Heart left ventricle (tissue), 16 donors: ENCODE measurements around the gene DTX1. TPM values are rescaled to one million over a fixed set of nuclear protein-coding genes. Genes with fewer than 3 reads are reported as not detected.

Experiments used
- ATAC-seq, 4 donors: fragments of 200-7000 bp; cut with Tn5 transposase; one replicate each; pipeline ENCODE4 v1.9.1; 2020 to 2022; ENCODE audit warnings: moderate library complexity in 4 of 4, mild to moderate bottlenecking in 3 of 4, moderate number of reproducible peaks in 1 of 4
- DNase-seq, 5 donors: peaks; one replicate each; pipeline ENCODE4 v3.0.0-alpha.2; 2020
- H3K27ac ChIP-seq, 12 donors: fragments of 200-600 bp; sonication (generic) in 4 of 12; one replicate each; pipeline versions ENCODE4 v1.5.0 to v1.8.0; 2016 to 2022; ENCODE audit warnings: mild to moderate bottlenecking in 2 of 12
- H3K27me3 ChIP-seq, 9 donors: fragments of 200-600 bp; sonication (generic) in 2 of 9; one replicate each; pipeline versions ENCODE4 v1.5.1 to v1.8.0; 2016 to 2022; ENCODE audit warnings: mild to moderate bottlenecking in 3 of 9
- H3K36me3 ChIP-seq, 9 donors: fragments of 200-600 bp; sonication (generic) in 2 of 9; one replicate each; pipeline versions ENCODE4 v1.5.0 to v1.8.0; 2018 to 2022; ENCODE audit warnings: mild to moderate bottlenecking in 2 of 9
- H3K4me1 ChIP-seq, 12 donors: fragments of 200-600 bp; sonication (generic) in 4 of 12; one replicate each; pipeline versions ENCODE4 v1.5.0 to v1.8.0; 2016 to 2022; ENCODE audit warnings: mild to moderate bottlenecking in 3 of 12
- H3K4me3 ChIP-seq, 12 donors: fragments of 200-600 bp; sonication (generic) in 4 of 12; one replicate each; pipeline versions ENCODE4 v1.5.0 to v1.8.0; 2017 to 2022; ENCODE audit warnings: mild to moderate bottlenecking in 9 of 12, moderate library complexity in 4 of 12
- H3K9me3 ChIP-seq, 12 donors: fragments of 200-600 bp; sonication (generic) in 4 of 12; one replicate each; pipeline versions ENCODE4 v1.5.0 to v1.8.0; 2016 to 2022; ENCODE audit warnings: mild to moderate bottlenecking in 1 of 12
- POLR2A ChIP-seq, 2 donors: fragments of 450-650 bp; IDR thresholded peaks; one replicate each; pipeline ENCODE4 v1.6.1; 2017; ENCODE audit warnings: antibody characterized with exemption in 2 of 2, mild to moderate bottlenecking in 2 of 2, moderate library complexity in 2 of 2
- WGBS, 4 donors: extraction: QIAGEN DNeasy Blood & Tissue Kit in 2 of 4; methylation state at CpG; one replicate each; pipeline versions ENCODE4 v1.1.5 to v1.1.7; 2013 to 2018; 5-methylcytosine and 5-hydroxymethylcytosine counted together
- intact Hi-C, 10 donors: fragments of 100-400 bp; cut with DNase I; formaldehyde crosslinking; loops; one replicate each; pipeline versions ENCODE4 v1.11.1 to v1.14.2; 2022
- polyA plus RNA-seq, 2 donors: library from polyadenylated mRNA; stranded (reverse); fragments of 200-250 nt; gene quantifications; one replicate each; pipeline ENCODE4 v1.2.3, GENCODE V29; 2013
- total RNA-seq, 9 donors: library from RNA; depleted of rRNA in 2 of 9; stranded (reverse); fragments of >200 nt in 2 of 9; fragmentation: NEBNext Ultra II Directional in 3 of 9; extraction: Animal tissue kit (Norgen Biotek cat#: 25700) in 3 of 9; gene quantifications; one replicate each; pipeline versions ENCODE4 v1.1.0 to v1.2.4, GENCODE V29; 2016 to 2023
- TF ChIP-seq, protein P1 (sequence below), 12 donors: fragments of 200-600 bp; sonication (generic) in 4 of 12; IDR thresholded peaks; one replicate each; pipeline versions ENCODE4 v1.5.0 to v1.8.0; 2018 to 2022; ENCODE audit warnings: antibody characterized with exemption in 12 of 12, mild to moderate bottlenecking in 5 of 12
- donor health status: ischemic (EF 13 %, LVEDD 7.1; RV severe dilation, severe dysfunction).
- donor health status: healthy with polysubstance abuse.
- donor health status: DM: no; HTN: yes; CAD: no.
- donor health status: DM: no; HTN: no; CAD: no.
- donor health status: ischemic (EF 25% LVEDD 6.9; RV normal size, moderate dysfunction).
- donor health status: ischemic (EF 25% LVEDD 5.7; RV mildly dilated, moderate dysfunction).
- donor health status: healthy.
- donor health status: DM: yes; HTN: yes; CAD: no.
- donor health status: ischemic (EF 35%, LVEDD 5.7; RV mildly dilated, moderate dysfunction).
- donor health status: nonischemic (EF 11% LVEDD 7.7; RV severe dilation, severe dysfunction).
- donor health status: DM: yes; HTN: yes; CAD: no.
- donor health status: PGD.
- donor health status: ischemic (EF 29% LVEDD 5.4; RV normal size, mild dysfunction).
- donor health status: nonischemic (EF 23%, LVEDD 6.1; RV moderate dilation, normal function).

DTX1 gene
- total and polyA plus RNA-seq, 11 donors: 0.50 to 3.2 (median 1.8) TPM

DNA sequence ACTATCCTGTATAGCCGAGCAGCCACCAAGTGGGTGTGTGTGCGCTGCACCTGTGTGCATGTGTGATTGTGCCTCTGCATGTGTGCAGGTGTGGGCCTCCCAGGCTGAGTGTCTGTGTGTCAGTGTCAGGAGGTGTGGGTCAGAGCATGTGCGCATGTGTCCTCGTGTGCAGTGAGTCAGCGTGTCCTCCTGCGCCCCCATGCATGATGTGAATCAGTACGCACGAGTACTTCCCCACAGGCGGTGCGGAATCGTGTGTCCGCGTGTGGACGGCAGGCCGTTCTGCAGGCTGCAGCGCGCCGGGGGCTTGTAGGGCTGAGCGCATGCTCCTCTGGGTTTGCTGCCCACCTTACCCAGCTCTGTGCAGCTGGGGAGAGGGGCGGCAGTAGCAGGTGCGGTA is 34.2 kb downstream of the DTX1 start:
- intact Hi-C loops: no loop called here
- TF ChIP-seq, protein P1, sequence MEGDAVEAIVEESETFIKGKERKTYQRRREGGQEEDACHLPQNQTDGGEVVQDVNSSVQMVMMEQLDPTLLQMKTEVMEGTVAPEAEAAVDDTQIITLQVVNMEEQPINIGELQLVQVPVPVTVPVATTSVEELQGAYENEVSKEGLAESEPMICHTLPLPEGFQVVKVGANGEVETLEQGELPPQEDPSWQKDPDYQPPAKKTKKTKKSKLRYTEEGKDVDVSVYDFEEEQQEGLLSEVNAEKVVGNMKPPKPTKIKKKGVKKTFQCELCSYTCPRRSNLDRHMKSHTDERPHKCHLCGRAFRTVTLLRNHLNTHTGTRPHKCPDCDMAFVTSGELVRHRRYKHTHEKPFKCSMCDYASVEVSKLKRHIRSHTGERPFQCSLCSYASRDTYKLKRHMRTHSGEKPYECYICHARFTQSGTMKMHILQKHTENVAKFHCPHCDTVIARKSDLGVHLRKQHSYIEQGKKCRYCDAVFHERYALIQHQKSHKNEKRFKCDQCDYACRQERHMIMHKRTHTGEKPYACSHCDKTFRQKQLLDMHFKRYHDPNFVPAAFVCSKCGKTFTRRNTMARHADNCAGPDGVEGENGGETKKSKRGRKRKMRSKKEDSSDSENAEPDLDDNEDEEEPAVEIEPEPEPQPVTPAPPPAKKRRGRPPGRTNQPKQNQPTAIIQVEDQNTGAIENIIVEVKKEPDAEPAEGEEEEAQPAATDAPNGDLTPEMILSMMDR (IDR thresholded peaks at IDR 0.05): no peak
- no peak for TF ChIP-seq POLR2A (IDR thresholded peaks at IDR 0.05)
- ATAC-seq: no peak

DNA sequence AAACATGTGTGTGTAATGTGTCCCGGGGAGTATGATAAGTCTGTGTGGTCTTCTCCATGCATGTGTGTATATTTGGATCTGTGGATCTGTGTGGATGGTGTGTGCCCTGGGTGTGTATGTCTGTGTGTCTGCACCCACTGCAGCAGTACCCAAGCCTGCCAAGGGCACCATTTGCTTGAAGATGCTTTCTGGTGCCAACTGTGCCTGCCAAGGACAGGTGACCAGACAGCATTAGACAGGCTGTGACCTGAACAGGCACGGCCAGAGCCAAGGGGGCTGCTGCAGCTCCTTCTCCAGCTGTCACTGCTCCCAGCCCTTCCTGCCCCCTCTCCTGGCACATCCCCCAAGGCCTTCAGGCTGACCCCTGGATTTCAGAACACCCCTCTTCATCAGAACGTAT is 35.0 kb downstream of the DTX1 start:
- ATAC-seq (no peak), DNase-seq (no peak)
- no peak overlapping the region for H3K27ac ChIP-seq
- no peaks in the 10 kb centered on the region for H3K9me3 ChIP-seq
- peaks cover 2 to 56% (median 19%) of the 10 kb centered on the region in 9 donors for H3K27me3 ChIP-seq
- H3K36me3 ChIP-seq: no peaks in the 10 kb centered on the region
- no peak overlapping the region for H3K4me3 ChIP-seq
- intact Hi-C loops: no loop called here
- peaks cover 0 to 10% (median 0%) of the 10 kb centered on the region in 12 donors for H3K4me1 ChIP-seq
- 57 to 75% (median 64%) methylated on average over 1 to 3 of the region's 3 CpGs for WGBS, 4 donors
- TF ChIP-seq, protein P1 (IDR thresholded peaks at IDR 0.05): no peak
- no peak for TF ChIP-seq POLR2A (IDR thresholded peaks at IDR 0.05)

More for the DNA sequence above, 34.2 kb downstream of the DTX1 start:
- Histone ChIP-seq H3K36me3 (no peaks in the 10 kb centered on the region), H3K9me3 (no peaks in the 10 kb centered on the region), H3K4me3 (no peak overlapping the region), H3K27me3 (peaks cover 2 to 56% (median 19%) of the 10 kb centered on the region in 9 donors), H3K27ac (no peak overlapping the region), H3K4me1 (peaks cover 0 to 10% (median 0%) of the 10 kb centered on the region in 12 donors)
- DNase-seq: no peak
- 73 to 79% (median 77%) methylated on average over 20 to 21 of the region's 21 CpGs for WGBS, 4 donors

GRCh38 chr12:113092607-113093408 is 36.3 kb downstream of the DTX1 start:
- ATAC-seq (peak in 3 of 4 donors; percentile 31 to 58 (median 49)), DNase-seq (peak in 2 of 5 donors; percentile 46 to 54)
- Histone ChIP-seq H3K27me3 (peaks cover 2 to 46% (median 14%) of the 10 kb centered on the region in 9 donors), H3K4me1 (peaks cover 0 to 10% (median 0%) of the 10 kb centered on the region in 12 donors), H3K4me3 (no peak overlapping the region), H3K36me3 (no peaks in the 10 kb centered on the region), H3K9me3 (no peaks in the 10 kb centered on the region), H3K27ac (no peak overlapping the region)
- intact Hi-C loops: no loop called here
- no peak for TF ChIP-seq POLR2A (IDR thresholded peaks at IDR 0.05)
- TF ChIP-seq, protein P1 (IDR thresholded peaks at IDR 0.05): peak in 2 of 12 donors; percentile 17
- WGBS, 4 donors: 10 to 23% (median 19%) methylated on average over 21 to 31 of the region's 31 CpGs

GRCh38 chr12:113093409-113094101 is 37.0 kb downstream of the DTX1 start:
- no peak overlapping the region for H3K4me3 ChIP-seq
- H3K36me3 ChIP-seq: no peaks in the 10 kb centered on the region
- H3K9me3 ChIP-seq: no peaks in the 10 kb centered on the region
- no peak overlapping the region for H3K27ac ChIP-seq
- TF ChIP-seq, protein P1 (IDR thresholded peaks at IDR 0.05): no peak
- no peak for TF ChIP-seq POLR2A (IDR thresholded peaks at IDR 0.05)
- peaks cover 2 to 42% (median 14%) of the 10 kb centered on the region in 9 donors for H3K27me3 ChIP-seq
- DNase-seq (no peak), ATAC-seq (no peak)
- intact Hi-C loops: no loop called here
- H3K4me1 ChIP-seq: peaks cover 0 to 18% (median 4%) of the 10 kb centered on the region in 12 donors
- 46 to 71% (median 62%) methylated on average over 12 to 32 of the region's 32 CpGs for WGBS, 4 donors
